Raji (cell line): ENCODE data around the gene B4GALNT4.
A peak's percentile ranks its signal among the peaks of the same experiment; 100 is the strongest.

Source experiments
- POLR2A ChIP-seq: IDR thresholded peaks from 2 replicates; pipeline ENCODE4 v1.6.1; 2011; ENCODE audit warnings: low read depth, low read length, control low read depth; ENCODE audit not compliant: insufficient read depth

B4GALNT4 gene

GRCh38 chr11:357582-357981, 11.7 kb upstream of the B4GALNT4 start:
- no peak for TF ChIP-seq POLR2A

DNA sequence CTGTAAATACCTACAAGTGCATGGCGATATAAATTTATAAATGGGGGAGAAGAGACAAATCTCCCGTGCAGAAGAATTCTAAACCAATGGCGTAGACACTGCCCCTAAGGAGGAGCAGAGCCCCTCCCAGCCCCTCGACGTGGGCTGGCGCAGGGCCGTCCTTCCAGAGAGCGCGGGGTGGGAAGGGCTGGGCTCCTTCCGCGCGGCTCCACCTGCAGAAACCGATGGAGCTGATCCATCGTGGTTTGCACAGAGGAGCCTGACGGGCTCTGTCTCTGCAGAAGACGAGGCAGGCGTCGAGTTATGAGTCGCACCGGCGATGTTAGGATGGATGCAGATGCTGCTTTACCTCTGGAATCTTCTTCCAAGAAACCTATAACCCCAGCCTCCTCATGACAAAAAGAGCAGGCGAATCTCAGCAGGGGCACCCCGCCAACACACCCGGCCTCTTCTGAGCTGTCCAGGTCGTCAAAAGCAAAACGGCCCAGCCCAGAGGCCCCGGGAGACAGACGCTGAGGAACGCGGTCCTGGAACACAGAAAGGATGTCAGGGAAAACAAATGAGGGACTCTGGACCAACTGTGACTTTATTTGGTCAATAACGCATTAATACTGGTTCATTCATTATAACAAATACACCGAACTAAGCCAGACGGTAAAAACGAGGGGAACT, 11.0 kb upstream of the B4GALNT4 start:
- TF ChIP-seq POLR2A: no peak

DNA sequence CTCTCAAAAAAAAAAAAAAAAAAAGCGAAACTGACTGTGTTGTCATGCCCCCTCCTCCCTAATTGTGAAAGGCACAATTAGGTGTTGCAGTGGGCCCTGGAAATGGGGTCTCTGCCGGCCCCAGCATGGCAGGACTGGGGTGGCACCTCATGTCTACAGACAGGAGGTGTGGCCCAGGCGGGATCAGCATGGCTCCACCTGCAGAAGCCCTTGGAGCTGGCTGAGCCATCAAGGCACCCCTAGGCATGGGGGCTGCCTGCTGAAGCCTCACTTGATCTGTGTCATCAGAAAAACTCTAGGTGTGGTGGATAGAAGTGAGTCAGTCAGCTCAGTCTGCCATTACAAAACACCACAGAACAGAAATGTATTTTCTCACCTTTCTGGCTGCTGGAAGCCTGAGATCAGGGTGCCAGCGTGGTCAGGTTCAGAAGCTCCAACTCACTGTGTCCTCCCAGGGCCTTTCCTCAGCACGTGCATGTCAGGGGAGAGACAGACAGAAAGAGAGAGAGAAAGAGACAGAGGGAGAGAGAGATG, 10.1 kb upstream of the B4GALNT4 start:
- no peak for TF ChIP-seq POLR2A

DNA sequence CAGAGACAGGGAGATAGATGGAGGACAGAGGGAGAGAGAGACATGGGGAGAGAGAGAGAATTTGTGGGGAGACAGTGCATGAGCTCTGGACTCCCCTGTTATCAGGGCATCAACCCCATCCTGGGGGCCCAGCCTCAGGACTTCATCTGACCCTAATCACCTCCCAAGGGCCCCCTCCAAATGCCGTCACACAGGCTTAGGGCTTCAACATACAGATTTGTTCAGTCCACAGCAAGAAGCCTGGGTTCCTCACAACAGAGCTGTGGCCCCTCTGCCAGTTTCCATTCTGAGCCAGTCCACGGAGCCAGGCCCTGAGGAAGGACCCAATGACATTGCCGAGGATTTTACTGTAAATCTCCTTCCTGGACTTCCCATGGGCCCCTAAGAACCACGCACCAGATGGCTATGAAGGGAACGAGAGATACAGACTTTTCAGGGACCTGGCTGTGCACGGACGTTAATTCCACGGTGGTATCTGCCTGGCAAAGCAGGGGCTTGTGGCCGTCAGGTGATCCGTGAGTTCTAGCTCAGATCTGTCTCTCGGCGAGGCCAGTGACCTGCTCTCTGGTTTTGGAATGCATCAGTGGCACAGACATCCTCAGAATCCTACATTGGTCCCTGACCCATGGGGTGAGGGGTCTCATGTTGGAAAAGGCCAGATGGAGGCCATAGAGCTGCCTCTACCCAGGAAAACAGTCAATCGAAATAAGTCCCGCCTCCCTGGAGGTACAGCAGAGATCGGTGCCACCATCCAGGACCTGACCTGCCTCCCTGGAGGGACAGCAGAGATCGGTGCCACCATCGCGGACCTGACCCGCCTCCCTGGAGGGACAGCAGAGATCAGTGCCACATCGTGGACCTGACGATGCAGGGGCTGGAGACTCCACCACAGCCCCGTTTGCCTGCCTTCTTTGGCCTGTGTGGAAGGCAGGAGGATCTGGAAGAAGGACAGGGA, 8.7 kb upstream of the B4GALNT4 start:
- TF ChIP-seq POLR2A: no peak

DNA sequence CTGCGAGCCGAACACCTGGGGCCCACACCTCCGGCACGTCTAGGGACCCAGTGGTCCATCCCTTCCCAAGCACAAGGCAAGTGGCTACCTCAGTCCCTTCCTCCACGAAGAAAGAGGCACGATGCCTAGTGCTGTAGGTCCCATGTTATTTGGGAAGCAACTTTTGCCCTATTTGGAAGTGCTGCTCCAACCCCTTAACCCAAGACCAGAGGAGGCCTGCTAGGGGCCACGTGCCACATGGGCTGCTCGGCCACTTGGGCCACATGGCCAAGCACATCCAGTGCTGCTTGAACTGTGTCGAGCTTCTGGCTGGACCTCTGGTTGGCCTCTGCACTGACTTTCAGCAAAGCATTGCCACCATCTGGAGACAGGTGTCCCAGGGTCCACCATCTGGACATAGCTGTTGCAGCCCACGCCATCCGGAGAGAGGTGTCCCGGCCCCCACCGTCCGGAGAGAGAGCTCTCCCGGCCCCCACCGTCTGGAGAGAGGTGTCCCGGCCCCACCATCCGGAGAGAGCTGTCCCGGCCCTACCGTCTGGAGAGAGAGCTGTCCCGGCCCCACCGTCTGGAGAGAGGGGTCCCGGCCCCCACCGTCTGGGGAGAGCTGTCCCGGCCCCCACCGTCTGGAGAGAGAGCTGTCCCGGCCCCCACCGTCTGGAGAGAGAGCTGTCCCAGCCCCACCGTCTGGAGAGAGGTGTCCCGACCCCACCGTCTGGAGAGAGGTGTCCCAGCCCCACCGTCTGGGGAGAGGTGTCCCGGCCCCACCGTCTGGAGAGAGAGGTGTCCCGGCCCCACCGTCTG, 6.5 kb upstream of the B4GALNT4 start:
- TF ChIP-seq POLR2A: no peak

DNA sequence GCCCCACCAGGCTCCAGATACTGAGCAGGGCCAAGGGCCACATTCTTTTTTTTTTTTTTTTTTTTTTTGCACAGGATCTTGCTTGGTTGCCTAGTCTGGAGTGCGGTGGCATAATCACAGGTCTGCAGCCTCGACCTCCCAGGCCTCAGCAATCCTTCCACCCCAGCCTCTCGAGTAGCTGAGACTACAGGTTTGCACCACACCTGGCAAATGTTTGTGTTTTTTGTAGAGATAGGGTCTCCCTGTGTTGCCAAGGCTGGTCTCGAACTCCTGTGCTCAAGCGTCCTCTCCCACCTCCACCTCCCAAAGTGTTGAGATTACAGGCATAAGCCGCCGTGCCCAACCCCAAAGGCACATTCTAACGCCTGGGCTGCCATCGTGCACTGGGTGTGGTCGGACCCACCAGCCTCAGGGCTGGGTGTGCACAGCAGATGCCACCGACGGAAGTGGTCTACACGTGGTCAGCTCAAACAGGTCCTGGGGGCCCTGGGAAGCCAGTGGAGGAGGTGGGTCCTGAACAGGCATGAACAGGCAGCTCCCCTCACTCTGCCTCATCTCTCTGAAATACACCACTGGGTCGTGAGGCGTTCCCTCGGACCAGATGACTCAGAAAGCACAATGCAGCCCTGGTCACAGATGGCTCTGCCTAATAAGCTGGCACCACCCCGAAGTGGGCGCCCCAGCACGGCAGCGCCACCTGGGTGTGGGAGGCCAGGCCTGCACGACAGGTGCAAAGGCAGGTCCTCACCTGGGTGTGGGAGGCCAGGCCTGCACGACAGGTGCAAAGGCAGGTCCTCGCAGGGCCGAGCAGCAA, 5.1 kb upstream of the B4GALNT4 start:
- peak; percentile 42; the same call in 1 of the 2 replicates for TF ChIP-seq POLR2A

GRCh38 chr11:364991-365725, 4.1 kb upstream of the B4GALNT4 start:
- TF ChIP-seq POLR2A: no peak

GRCh38 chr11:365831-366230, 3.5 kb upstream of the B4GALNT4 start:
- TF ChIP-seq POLR2A: no peak

GRCh38 chr11:367956-368413, 1.3 kb upstream of the B4GALNT4 start:
- TF ChIP-seq POLR2A: no peak

DNA sequence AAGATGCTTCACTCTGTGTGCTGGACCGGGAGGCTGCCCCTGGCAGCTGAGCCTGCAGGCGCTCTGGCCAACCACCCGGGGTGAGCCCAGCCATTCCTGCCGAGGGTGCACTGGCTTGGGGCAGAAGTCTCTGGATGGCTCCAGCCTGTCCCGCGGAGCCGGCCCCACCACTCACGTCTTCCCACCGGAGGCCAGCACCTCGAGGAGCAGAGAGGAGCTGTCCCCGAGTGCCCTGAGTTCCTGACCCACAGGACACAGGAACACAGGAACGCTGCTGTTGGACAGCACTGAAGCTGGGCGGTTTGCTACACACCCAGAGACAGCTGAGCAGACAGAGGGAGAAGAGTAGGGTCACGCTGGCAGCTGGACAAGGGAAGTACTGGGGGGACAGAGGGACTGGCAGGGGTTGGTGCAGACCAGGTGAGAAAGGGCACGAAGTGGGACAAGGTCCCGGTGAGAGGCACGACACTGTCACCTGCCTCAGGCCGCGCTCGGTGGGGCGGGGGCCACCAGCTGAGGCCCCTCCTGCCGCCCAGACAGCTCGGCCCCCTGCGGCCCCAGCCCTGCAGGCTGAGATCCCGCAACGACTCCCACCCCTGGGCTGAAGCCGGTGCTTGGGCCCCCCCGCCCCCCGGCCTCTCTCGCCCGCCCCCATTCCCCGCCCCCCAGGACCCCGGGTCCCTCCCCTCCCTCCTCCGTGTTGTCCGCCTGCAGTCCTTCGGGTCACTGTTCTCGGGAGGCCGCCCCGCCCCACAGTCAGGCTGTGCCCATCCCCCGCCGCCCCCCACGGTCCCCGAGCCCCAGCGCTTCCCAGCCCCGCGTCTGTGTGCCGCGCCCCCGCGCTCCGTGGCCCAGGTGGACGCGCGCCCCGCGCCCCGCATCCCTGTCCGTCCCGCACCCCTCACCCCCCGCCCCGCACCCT, 624 bp upstream of the B4GALNT4 start:
- TF ChIP-seq POLR2A: no peak

DNA sequence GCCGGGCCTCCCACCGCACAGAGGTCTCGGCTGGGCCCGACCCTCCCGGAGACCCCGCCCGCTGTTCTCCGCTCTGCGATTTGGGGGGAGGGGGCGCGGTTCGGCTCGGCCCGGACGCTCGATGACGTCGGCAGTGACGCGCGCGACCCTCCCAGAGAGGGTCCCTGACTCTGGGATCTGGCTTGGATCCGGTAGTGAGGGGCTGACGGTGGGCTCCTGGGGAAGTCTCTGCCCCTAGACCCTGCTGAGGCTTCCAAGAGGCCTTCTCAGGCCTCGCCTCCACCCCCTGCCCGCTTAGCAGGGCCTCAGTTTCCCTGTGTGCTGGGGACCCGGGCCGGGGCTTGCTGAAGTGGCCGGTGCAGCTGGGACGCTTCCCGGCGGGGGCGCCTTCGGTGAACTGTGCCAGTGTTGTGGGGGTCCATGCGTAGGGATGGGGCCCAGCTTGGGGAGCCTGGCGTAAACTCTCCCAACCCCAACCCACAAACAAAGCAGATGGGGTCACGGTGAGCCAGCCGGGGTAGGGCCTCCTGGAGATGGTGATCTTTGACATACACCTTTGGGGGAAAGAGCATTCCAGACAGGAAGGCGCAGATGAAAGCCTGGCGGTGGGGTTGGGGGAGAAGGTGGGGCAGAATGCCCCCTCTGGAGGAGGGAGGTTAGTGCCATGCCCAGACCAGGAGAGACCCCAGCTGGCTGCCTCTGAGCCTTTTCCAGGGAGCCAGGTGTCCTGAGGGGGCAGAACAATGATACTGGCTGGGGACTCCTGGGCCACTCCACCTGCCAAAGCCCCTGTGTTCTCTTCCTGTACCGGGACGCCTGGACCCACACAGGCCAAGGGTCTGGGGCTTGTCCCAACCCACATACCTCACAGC, 1.0 kb downstream of the B4GALNT4 start:
- no peak for TF ChIP-seq POLR2A

DNA sequence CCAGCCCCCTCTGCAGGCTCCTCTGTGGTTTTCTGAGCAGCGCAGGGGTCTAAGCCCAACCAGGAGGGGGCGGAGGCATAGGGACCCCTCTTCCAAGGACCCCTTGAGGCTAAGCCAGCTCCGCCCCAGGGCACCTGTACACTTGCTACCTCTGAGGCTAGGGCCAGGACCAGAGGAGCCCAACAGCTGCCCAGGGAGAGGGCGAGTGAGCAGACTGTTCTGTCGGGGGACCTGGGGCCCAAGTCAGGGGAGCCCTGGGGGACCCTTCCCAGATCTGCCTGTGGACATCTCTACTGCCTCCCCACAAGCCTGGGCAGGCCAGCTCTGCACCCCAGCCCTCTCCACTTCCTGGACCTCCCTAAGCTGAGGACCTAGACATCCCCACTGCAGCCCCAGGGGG, 1.8 kb downstream of the B4GALNT4 start:
- TF ChIP-seq POLR2A: no peak
